Measurements from ENCODE around the gene PIM1.
"Not testable (repeated sequence)": the region's sequence is repeated elsewhere in the genome, so short reads cannot be mapped to it uniquely, and the experiment has no call there.

PIM1 gene

DNA sequence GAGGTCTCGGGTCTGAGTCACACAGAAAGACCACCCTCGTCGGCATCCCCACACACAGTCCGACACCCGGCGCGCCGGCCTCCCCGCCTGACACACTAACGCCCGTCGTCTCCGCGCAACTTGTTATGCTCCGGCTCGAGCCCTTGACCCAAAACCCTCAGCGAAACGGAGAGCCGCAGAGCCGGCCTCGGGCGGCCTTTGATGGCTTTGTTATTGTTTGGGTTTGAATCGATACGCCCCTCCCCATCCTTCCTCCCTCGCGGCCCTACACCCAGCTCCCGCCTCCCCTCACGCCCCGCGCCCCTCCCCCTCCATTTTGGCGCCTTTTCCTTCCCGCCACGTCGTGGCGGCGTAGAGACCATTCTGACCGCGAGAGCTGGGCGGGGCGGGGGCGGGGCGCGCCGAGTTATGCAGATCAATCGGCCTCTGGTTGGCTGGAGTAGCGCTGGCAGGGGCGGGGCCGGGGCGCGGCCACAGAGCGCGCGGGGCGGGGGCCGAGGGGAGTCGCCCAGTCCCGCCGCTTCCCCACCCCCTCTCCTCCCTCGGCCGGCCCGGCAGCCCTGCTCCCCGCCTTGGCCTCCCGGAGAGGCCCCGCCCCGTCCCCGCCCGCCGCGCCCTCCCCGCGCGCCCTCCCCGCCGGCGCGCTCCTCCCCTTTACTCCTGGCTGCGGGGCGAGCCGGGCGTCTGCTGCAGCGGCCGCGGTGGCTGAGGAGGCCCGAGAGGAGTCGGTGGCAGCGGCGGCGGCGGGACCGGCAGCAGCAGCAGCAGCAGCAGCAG, at the start of gene PIM1:
Gene PIM1, plus strand, starts transcription at position 657 of the 777 bp plus-strand sequence. CDS start 424 bp downstream, outside the sequence.
- DNase-seq: peak; percentile 88

DNA sequence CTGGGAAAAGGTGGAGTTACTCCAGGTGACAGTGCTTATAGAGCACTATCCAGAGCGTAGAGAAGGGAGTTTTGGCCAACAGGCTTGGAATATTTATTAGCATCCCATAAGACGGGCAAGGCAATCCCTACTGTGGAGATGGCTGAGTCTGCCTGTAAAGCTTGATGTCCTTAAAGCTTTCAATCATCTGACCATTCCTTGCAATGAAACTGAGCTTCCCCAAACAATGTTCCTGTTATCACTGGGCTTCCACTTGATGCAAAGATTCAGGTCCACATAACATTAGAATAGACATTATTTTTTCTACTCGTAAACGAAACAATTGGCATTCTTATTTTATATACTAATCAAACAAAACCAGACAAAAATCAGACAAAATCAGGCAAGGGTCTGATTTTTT, 48.4 kb upstream of the PIM1 start:
- DNase-seq: no peak

DNA sequence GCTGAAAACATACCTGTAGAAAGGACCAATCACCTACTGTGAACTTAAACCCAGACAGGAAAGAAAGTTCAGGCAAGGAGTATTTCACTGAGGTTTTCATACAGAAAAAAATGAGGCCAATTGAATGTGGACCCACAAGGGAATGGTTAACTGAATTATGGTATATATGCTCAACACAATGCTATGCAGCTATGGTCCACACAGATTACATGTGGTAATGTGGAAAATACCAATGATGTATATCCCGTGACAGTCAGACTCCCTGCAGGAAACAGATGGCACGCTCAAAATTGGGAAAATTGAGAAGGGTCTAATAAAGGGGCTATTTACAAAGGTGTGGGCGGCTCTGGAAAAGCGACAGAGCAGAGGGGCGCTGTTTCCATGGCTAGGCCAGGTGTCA, 47.1 kb upstream of the PIM1 start:
- no peak for DNase-seq

DNA sequence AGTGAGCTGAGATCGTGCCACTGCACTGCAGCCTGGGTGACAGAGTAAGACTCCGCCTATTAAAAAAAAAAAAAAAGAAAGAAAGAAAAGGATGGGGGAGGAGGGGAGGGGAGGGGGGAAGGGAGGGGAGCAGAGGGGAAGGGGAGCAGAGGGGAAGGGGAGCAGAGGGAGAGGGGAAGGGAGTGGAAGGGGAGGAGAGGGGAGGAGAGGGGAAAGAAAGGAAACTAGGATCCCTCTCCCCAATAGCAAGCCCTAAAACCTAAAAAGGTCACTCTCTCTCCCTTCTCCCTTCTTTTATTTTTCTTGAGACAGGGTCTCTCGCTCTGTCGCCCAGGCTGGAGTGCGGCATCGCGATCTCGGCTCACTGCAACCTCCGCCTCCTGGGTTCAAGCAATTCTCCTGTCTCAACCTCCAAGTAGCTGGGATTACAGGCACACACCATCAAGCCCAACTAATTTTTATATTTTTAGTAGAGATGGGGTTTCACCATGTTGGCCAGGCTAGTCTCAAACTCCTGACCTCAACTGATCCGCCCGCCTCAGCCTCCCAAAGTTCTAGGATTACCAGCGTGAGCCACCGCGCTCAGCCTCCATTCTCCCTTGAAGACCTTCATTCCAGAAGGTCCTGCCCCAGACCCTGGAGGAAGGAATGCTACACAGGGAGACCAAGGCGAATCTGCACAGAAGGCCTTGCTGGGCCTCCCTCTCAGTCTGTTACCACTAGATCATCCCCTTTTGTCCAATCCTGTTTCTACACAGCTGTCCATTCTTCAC, 45.8 kb upstream of the PIM1 start:
- DNase-seq: no peak

DNA sequence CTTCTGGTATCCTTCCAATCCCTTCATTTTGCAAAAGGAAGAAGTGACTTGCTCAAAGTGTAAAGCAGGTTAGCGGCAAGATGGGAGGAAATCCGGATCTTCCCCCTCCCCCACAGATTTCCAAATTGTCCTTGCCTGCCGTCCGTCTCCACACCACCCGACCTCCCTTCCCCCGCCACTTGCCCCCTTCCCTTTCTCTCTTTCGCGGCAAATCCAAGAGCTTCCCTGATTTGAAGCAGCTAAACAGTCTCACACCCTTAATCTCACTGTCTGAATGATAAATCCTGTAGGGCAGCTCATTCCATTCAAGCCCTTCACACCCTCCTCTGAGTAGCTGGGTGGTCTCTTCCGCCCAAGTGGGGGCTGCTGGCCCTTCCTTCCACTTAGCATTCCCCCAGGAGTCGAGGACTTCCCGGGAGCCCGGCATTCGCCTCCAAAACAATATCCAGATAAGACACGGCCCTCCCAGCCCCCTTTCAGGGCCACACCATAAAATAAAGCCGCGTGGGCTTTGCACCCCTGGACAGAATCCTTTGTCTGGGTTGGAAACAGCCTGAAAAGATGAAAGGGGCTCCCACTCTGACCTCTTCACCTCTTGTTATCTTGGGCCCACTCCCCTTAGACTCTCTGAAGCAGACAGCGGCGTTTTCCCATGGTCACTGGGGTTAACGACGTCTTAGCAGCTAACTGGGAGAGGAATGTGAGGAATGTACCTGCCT, 44.0 kb upstream of the PIM1 start:
- DNase-seq: no peak

DNA sequence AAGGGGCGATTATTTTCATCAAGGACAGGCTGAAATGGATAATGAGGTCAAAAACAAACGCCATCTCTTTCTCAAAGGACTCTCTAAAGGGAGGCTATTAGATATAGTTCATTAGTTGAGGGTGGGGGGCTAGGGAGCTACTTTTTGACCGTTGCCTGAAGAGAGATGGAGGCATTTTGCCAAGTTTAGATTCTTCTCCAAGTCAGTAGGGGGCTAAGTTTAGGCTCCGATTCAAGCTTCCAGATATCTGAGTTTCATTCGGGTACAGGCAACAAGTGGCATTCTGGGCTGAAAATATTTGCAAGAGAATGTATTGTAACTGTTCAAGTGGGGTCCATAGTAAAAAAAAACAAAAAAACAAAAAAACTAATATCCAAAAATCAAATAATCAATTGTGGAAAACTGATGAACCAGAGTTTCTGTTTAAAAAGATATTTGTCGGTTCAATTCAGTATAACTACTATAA, 43.4 kb upstream of the PIM1 start:
- DNase-seq: no peak

DNA sequence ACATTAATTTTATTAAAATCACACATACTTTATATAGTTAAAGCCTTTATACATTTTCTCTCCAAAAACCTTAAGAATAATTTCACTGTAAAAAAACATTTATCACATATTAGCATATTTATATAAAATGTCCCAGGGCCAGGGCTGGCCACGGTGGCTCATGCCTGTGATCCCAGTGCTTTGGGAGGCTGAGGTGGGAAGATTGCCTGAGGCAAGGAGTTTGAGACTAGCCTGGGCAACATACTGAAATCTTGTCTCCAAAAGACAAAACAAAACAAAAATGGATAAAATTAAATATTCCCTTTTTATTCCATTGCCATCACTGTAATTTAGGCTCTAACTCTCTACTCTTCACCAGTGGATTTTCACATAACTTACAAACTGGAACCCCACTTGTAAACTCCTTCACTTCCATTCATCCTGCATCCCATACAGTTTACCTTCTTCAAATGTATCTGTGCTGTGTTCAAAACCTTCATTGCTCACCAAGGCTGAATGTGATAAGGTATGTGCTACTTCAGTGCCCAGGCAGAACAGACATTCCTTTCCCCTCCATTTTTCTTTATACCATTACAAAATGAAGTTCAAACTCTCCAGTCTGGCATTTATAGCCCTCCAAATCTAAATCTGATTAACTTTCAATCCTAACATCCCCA, 42.9 kb upstream of the PIM1 start:
- no peak for DNase-seq

DNA sequence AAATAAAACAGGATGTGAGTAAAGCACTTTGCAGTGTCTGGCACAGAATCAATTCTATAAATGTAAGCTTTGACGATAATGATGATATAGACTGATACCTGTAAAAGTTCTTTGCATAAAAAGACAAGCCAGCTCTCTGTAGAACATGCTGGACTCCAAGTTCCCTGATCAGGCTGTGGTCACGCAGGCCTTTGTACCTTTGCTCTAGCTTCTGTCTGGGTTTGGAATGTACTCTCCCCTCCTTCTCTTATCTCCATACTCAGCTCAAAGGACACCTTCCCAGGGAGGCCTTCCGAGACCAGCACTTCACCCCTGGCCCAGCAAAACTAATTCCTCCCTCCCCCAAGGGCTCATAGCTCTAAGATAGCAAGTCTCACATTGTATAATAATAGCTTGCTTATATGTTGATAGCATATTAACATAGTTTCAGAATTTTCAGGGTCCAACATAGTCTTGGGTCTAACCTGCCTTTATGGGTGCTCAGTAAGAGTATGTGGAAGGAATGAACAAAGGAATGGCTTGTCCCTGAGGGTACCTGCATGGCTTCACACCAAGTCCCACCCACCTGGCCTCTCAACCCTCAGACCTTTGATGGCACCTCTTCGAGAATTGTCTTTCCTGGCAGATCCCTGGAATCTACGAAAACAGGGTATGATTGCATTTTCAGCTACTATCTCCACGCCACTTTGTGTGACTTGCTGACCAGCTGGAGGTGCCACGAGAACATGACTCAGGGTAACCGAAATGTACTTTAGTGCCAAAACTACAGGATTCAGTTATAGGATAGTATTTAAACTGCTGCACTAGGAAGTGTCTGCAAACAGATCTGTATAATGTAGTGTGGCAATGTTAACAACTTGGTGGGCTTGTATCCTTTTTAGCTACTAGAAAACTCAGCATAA, 41.7 kb upstream of the PIM1 start:
- no peak for DNase-seq

DNA sequence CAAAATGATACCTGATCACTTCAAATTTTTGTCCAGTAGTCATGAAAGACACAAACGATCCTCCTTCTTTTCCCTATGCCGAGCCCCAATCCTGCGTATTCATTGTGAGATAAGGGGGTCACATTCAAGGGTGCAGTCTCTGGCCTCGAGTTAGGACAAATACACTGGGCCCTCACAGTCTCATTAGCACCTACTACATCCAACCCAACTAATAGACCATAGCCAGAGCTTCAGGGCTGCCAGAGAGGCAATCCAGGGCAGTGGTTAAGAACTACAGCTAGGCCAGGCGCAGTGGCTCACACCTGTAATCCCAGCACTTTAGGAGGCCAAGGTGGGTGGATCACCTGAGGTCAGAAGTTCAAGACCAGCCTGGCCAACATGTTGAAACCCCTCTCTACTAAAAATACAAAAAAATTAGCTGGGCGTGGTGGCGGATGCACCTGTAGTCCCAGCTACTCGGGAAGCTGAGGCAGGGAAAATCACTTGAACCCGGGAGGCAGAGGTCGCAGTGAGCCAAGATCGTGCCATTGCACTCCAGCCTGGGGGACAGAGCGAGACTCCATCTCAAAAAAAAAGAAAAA, 41.0 kb upstream of the PIM1 start:
- DNase-seq: not testable (repeated sequence)

DNA sequence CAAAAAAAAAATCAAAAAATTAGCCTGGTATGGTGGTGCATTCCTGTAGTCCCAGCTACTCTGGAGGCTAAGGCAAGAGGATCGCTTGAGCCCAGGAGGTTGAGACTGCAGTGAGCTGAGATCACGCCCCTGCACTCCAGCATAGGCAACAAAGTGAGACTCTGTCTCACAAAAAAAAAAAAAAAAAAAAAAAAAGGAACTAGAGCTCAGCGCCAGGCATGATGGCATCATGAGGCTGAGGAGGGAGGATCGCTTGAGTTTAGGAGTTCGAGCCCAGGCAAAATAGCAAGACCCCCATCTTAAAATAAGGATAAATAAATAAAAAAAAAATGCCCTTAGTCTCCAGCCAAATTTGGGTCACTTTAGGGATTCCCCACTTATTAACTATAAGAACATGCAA, 40.4 kb upstream of the PIM1 start:
- DNase-seq: no peak

DNA sequence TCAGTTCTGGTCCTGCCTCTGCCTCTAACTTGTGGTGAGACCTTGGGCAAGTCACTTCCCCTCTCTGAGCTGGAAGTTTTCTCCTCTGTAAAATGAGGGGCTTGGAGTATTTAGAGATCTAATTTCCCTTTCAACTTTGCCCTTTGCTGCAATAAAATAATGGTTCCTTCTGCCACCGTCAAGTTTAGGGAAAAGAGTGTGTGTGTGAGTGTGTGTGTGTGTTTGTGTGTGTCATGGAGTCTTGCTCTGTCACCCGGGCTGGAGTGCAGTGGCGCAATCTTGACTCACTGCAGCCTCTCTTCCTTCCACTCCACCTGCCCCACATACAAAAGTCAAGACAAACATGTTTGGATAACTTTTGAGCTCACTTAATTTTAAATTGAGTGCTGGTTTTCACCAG, 39.2 kb upstream of the PIM1 start:
- no peak for DNase-seq

DNA sequence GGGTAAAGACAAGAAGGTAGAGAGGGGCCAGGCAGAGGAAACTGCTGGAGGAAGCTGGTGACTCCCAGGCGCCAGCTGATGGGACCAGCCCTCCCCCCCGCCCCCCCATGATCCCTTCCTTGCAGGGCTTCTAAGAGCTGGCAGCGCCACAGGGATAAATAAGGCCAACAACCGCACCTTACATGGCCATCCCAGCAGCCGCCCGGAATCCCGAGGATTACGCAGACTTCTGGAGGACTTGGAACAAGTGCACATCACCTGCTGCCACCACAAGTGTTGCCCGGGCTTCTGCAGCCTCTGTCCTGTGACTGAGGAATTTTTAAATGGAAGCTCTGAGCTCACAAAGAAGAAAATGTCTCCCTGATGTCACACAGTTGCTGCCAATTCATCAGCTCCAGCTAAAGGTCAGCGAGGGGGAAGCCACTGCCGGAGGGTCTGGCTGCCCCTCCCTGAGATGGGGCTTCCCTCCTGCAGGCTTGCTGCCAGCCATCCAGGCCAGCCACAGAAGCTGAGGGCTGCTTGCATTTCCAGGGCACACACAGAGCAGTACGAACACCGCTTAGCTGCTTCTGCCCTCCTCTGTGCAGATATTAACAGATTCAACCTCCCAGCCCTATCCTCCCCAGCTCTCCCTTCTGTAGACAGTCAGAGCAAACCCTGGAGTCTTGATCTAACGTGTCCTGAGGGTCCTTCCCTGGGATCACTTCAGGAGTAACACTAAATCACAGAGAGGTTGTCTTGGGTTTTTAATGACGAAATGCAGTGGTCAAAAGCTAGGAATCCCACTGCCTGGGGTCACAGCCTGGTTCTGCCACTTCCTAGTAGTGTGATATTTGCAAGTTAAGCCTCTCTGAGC, 38.6 kb upstream of the PIM1 start:
- DNase-seq: peak; percentile 25

DNA sequence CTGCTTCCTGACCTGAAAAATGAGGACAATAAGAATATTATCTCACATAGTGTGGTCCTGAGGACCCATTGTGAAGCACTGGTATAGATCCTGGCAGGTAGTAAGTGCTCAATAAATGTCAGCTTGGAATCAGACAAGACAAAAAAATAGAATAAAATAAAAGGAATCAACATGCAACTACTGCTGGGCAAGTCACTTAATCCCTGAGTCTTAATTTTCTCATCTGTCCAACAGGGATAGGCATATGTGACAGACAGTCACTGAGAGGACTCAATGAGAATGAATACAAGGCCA, 38.0 kb upstream of the PIM1 start:
- no peak for DNase-seq

DNA sequence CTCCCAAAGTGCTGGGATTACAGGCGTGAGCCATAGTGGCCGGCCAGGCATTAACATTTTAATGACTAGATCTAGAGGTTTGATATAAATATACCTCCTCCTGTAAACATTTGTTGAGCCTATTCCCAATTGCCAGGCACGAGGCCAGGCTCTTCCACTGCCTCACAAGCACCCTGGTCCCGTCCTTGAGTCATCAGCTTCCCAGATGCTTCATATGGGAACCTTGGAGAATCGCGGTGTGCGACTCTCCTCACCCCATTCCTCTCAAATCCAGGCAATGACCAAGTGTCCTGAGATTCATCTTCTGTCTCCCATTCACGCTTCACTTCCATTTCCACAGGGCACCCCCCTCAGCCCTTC, 35.9 kb upstream of the PIM1 start:
- DNase-seq: no peak

DNA sequence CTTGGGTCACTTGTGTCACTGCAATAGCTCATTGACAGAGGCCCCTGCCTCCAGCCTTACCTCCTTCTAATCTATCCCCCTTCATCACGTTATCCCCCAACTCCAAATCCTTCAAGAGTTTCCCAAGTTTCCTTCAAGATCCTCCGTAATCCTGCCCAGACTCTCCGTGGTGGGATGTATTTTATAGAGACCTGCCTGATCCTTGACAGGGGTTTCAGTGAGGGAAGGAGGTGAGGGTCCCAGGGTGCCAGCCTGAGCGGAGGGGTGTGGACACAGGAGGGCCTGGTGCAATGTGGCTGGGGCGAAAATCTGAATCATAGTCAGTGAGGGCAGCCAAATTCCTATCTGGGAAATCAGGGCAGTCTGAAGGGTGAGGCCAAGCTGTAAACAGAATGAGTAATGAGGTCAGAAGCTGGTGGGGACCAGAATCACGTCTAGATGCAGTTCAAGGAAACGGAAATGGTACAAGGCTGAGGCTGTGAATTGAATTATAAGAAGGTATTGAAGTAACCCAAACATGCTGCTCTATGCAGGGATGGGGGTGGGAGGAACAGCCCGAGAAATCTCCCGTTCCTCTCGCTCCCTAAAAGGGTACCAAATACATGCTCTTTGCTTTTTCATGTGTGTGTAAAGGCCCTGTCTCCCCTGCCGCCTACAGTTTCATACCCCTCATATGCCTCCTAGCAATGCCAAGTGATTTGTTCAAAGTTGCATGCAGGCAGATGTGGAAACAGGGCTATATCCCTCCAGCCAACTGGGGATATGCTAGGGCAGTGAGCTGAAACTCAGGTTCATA, 35.4 kb upstream of the PIM1 start:
- DNase-seq: no peak

DNA sequence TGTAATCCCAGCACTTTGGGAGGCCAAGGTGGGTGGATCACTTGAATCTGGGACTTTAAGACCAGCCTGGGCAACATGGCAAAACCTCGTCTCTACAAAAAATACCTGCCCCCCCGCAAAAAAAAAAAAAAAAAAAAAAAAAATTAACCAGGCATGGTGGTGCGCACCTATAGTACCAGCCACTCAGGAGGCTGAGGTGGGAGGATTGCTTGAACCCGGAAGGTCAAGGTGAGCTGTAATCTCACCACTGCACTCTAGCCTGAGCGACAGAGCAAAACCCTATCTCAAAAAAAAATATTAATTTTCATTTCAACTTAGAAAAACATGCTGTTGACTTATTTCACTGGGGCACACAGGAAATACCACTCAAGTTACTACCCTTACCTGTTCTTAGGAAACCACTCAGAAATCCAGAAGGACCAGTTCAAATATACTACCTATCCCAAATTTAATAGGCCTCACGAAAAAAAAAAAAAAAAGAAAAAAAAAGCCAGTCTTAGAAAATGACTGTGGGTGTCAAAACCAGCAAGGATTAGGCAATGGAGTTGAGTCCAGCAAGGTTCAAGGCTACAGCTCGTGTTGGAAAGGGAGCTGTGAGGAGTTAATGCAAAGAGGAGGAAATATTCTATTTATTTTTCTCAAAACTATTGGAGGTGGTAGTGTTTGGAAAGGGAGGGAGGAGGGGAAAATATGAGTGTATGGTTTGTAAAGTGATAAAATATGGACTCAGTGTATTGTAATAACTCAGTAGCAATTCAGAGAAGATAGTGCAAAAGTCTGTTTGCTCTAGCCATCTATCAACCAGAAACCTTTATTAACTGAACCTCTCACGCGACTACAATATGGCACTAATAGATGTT, 33.9 kb upstream of the PIM1 start:
- DNase-seq: no peak

DNA sequence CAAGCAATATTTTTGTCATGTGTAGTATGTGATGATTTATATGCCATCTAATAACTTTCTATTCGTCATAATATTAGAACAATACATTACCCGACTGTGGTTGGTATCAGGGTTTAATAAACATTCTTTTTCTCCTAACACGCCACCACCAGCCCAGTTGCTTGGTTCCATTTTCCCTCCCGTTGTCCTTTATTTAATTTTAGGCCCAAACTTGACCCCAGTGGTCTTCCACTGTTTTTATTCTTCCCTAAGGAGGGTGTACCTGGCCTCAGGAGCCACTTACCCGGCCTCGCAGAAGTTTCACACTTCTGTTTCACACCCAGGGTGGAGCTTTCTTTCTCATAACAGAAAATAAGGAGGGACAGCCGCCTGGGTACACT, 33.1 kb upstream of the PIM1 start:
- no peak for DNase-seq

DNA sequence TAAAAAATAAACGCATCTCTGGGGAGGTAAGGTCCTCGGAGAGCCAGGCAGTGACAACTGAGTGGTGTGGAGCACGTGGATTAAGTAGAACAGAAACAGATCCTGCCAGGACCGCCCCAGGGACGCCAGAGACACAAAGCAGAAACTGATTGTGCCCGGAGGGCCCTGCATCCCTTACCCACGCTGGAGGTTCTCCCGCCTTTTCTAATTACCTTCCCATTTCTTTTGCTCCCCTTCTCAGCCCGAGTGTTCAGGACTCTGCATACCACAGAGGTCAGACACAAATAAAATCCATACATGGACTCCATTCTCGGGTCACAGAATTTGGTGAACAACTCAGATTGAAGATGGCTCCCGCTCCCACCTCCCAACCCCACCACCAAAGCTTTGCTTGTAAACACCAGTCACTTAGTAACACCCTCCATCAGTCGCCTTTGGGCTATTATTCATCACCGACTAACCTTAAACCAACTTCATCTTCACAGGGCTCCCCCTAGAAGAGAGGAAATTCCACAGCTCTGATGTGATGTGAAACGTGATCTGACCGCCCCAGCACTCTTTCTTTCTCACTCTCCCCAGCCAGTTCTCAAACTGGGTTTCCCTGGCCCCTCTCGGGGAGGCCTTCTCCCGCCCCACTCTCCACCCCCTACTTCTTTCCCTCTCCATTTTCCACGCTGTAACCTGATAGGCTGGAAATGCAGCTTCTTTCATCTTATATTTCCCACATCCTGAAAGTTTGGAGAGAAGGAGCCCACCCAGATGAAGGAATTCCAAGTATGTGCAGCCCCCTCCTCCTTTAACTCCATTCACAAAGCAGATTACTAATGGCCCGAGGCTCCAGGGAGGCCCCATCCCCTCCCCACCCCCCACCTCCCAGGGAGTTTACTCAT, 32.5 kb upstream of the PIM1 start:
- no peak for DNase-seq
